HepG2 (cell line): ENCODE data around the gene MFAP4. TPM values are rescaled to one million over a fixed set of nuclear protein-coding genes. Genes with fewer than 3 reads are reported as not detected.

Experiments used
- ATAC-seq: fragments of 200-7000 bp; cut with Tn5 transposase; 3 replicates; pipeline ENCODE4 v1.9.1; 2020; ENCODE audit warnings: mild to moderate bottlenecking, moderate library complexity
- BruUV-seq: library from RNA; stranded (reverse); fragments of 400-500 nt; replicated peaks from 2 replicates; lab custom pipeline; 2021; lab: Mats Ljungman, UMichigan
- CTCF ChIA-PET: fragments of 300-600 bp; formaldehyde crosslinking; extraction: SDS; loops from one replicate; lab custom pipeline; 2021; ENCODE audit warnings: low total read pairs, inconsistent platforms, low intra/inter-chr PET ratio; lab: Yijun Ruan, JAX
- POLR2A ChIA-PET: fragments of 350-600 bp; sonication (Branson Sonifier 250); formaldehyde crosslinking; loops from one replicate; lab custom pipeline; 2020; ENCODE audit warnings: antibody characterized with exemption, inconsistent platforms; lab: Yijun Ruan, JAX
- DNase-seq: peaks from one replicate; pipeline ENCODE4 v3.0.0-alpha.2; 2015; ENCODE audit warnings: low spot score
- FAIRE-seq: peaks from 3 replicates; lab custom pipeline; 2011; peaks lifted over from hg19 to GRCh38; lab: Jason Lieb, UNC
- H2AFZ ChIP-seq: one replicate; pipeline ENCODE4 v1.6.1; 2011; ENCODE audit warnings: low read length, inconsistent platforms
- H3K27ac ChIP-seq: fragments of 300-600 bp; 3 replicates; pipeline ENCODE4 v1.8.0; 2011; ENCODE audit warnings: mixed run types, mild to moderate bottlenecking, mixed read lengths, low read length, inconsistent platforms; ENCODE audit not compliant: insufficient read depth; ENCODE audit errors: extremely low read length
- H3K27me3 ChIP-seq, 2 experiments: fragments of 200-600 bp in 1 of 2; 2 replicates in 1 of 2; 3 replicates in 1 of 2; pipeline versions ENCODE4 v1.6.0 to v1.8.0; 2011; ENCODE audit warnings: low read length in 2 of 2, mild to moderate bottlenecking in 2 of 2, moderate library complexity in 2 of 2, inconsistent platforms in 1 of 2; ENCODE audit not compliant: insufficient read depth in 2 of 2, control insufficient read depth in 1 of 2
- H3K36me3 ChIP-seq, 2 experiments: fragments of 200-600 bp in 1 of 2; replicated peaks in 1 of 2; 2 replicates in 1 of 2; 3 replicates in 1 of 2; pipeline versions ENCODE4 v1.5.1 to v1.8.0; 2011; ENCODE audit warnings: low read length in 2 of 2, inconsistent platforms in 1 of 2; ENCODE audit not compliant: insufficient read depth in 2 of 2, control insufficient read depth in 1 of 2
- H3K4me1 ChIP-seq: 2 replicates; pipeline ENCODE4 v1.5.1; 2012; ENCODE audit warnings: low read length, inconsistent platforms; ENCODE audit not compliant: insufficient read depth
- H3K4me2 ChIP-seq: 2 replicates; pipeline ENCODE4 v1.6.0; 2011; ENCODE audit warnings: low read depth, low read length, inconsistent platforms
- H3K4me3 ChIP-seq, 3 experiments: fragments of 200-600 bp in 1 of 3; sonication (generic), shearing (Covaris generic) in 1 of 3; replicated peaks in 1 of 3; 2 replicates each; pipeline ENCODE4 v1.5.1; 2011 to 2016; ENCODE audit warnings: low read length in 3 of 3, inconsistent platforms in 2 of 3, low read depth in 2 of 3, mild to moderate bottlenecking in 2 of 3, control low read depth in 1 of 3, mixed read lengths in 1 of 3; ENCODE audit not compliant: insufficient read depth in 1 of 3
- H3K79me2 ChIP-seq: one replicate; pipeline ENCODE4 v1.6.1; 2011; ENCODE audit warnings: low read length, inconsistent platforms; ENCODE audit not compliant: insufficient read depth
- H3K9ac ChIP-seq: 2 replicates; pipeline ENCODE4 v1.6.0; 2011; ENCODE audit warnings: mild to moderate bottlenecking, low read depth, low read length, inconsistent platforms; ENCODE audit not compliant: insufficient read depth
- H3K9me3 ChIP-seq: 2 replicates; pipeline ENCODE4 v1.5.1; 2012; ENCODE audit warnings: mild to moderate bottlenecking, low read length
- H4K20me1 ChIP-seq: 2 replicates; pipeline ENCODE4 v1.6.0; 2011; ENCODE audit warnings: inconsistent platforms, mild to moderate bottlenecking, low read length, moderate library complexity; ENCODE audit not compliant: insufficient read depth
- EP300 ChIP-seq, 3 experiments: sonication (generic) in 1 of 3; formaldehyde crosslinking in 1 of 3; IDR thresholded peaks; 2 replicates each; pipeline versions ENCODE4 v1.5.1 to v1.6.1; 2011 to 2020; ENCODE audit warnings: low read depth in 2 of 3, low read length in 2 of 3, borderline replicate concordance in 1 of 3, improper control_type of control experiment in 1 of 3, mild to moderate bottlenecking in 1 of 3, missing genetic modification reagents in 1 of 3, moderate library complexity in 1 of 3
- KLF9 ChIP-seq: IDR thresholded peaks from 2 replicates; pipeline ENCODE4 v1.6.1; 2016; ENCODE audit warnings: low read depth
- MATR3 ChIP-seq: sonication (generic); formaldehyde crosslinking; IDR thresholded peaks from 2 replicates; pipeline ENCODE4 v1.4.0; 2020; ENCODE audit warnings: missing genetic modification reagents
- PRPF4 ChIP-seq: fragments of 200-400 bp; formaldehyde crosslinking; IDR thresholded peaks from 2 replicates; pipeline ENCODE4 v1.6.1; 2016; ENCODE audit warnings: low read length, low read depth; ENCODE audit not compliant: poor library complexity, severe bottlenecking
- SOX5 ChIP-seq: IDR thresholded peaks from 2 replicates; pipeline ENCODE4 v1.6.1; 2016; ENCODE audit warnings: borderline replicate concordance
- ZC3H13 ChIP-seq: sonication (generic); formaldehyde crosslinking; IDR thresholded peaks from 2 replicates; pipeline ENCODE4 v1.8.1; 2023; ENCODE audit warnings: mild to moderate bottlenecking, missing genetic modification reagents, moderate library complexity
- ZNF333 ChIP-seq: sonication (generic); formaldehyde crosslinking; IDR thresholded peaks from 2 replicates; pipeline ENCODE4 v1.4.0; 2020; ENCODE audit warnings: mild to moderate bottlenecking, missing genetic modification reagents, borderline replicate concordance
- ZNF839 ChIP-seq: sonication (generic); formaldehyde crosslinking; IDR thresholded peaks from 2 replicates; pipeline ENCODE4 v1.4.0; 2020; ENCODE audit warnings: missing genetic modification reagents, mild to moderate bottlenecking, borderline replicate concordance
- WGBS: methylation state at CpG from one replicate; pipeline ENCODE4 v1.1.6; 2017; ENCODE audit warnings: low lambda C conversion rate; 5-methylcytosine and 5-hydroxymethylcytosine counted together
- in situ Hi-C: cut with HindIII; loops from 2 replicates; pipeline ENCODE4 v1.10.0; 2017; ENCODE audit warnings: low pct_unique_long_range_greater_than_20kb; ENCODE audit not compliant: extremely low pct_ligation_motif_present
- intact Hi-C: fragments of 100-400 bp; cut with micrococcal nuclease; formaldehyde crosslinking; loops from one replicate; pipeline ENCODE4 v1.10.0; 2022; ENCODE audit not compliant: unreplicated experiment
- polyA plus RNA-seq, 8 experiments: library from polyadenylated mRNA; depleted of rRNA in 3 of 8; stranded (reverse) in 7 of 8; unstranded in 1 of 8; fragments of >200 nt; fragmentation: Illumina TruSeq in 4 of 8; extraction: Trizol in 4 of 8; gene quantifications; 2 replicates each; pipeline versions ENCODE4 v1.2.1 to v1.2.3, GENCODE V29; 2011 to 2016; ENCODE audit warnings: low read depth in 4 of 8, missing spikeins in 1 of 8, mixed read lengths in 1 of 8; ENCODE audit not compliant: insufficient read depth in 1 of 8
- total RNA-seq, 5 experiments: library from RNA; depleted of rRNA; stranded (reverse); fragments of >200 nt; fragmentation: Illumina TruSeq; extraction: Trizol; gene quantifications; 2 replicates each; pipeline ENCODE4 v1.2.3, GENCODE V29; 2016; ENCODE audit warnings: low read depth in 1 of 5
- TF ChIP-seq, protein P1 (sequence below): sonication (generic); formaldehyde crosslinking; IDR thresholded peaks from 2 replicates; pipeline ENCODE4 v1.4.0; 2020; ENCODE audit warnings: mild to moderate bottlenecking, missing genetic modification reagents
- TF ChIP-seq, protein P2 (sequence below): sonication (generic); formaldehyde crosslinking; IDR thresholded peaks from 2 replicates; pipeline ENCODE4 v1.5.0; 2020; ENCODE audit warnings: missing genetic modification reagents
- TF ChIP-seq, protein P3 (sequence below): sonication (generic); formaldehyde crosslinking; IDR thresholded peaks from 2 replicates; pipeline ENCODE4 v1.9.0; 2021; ENCODE audit warnings: missing genetic modification reagents, borderline replicate concordance

MFAP4 gene
- total and polyA plus RNA-seq, 2 of the 13 experiments (the other 11 are each of a cell fraction or from before 2014, with no cell fraction given) = 0.08 TPM; not detected in 1

DNA sequence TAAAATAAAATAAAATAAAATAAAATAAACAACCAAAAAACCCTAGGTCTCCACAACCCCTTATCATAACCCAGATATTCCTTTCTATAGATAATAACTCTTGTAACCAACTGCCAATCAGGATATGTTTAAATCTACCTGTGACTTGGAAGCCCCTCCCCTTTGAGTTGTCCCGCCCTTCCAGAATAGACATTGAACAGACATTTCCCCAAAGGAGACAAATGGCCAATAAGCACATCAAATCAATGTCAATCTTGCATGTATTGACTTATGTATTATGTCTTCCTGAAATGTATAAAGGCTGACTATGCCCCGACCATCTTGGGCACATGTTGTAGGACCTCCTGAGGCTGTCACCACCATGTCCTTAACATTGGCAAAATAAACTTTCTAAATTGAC lies 10.2 kb downstream of the MFAP4 start (continued):
- TF ChIP-seq, protein P1, sequence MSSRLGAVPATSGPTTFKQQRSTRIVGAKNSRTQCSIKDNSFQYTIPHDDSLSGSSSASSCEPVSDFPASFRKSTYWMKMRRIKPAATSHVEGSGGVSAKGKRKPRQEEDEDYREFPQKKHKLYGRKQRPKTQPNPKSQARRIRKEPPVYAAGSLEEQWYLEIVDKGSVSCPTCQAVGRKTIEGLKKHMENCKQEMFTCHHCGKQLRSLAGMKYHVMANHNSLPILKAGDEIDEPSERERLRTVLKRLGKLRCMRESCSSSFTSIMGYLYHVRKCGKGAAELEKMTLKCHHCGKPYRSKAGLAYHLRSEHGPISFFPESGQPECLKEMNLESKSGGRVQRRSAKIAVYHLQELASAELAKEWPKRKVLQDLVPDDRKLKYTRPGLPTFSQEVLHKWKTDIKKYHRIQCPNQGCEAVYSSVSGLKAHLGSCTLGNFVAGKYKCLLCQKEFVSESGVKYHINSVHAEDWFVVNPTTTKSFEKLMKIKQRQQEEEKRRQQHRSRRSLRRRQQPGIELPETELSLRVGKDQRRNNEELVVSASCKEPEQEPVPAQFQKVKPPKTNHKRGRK (CRISPR knock-in tag) = no peak
- TF ChIP-seq, protein P2, sequence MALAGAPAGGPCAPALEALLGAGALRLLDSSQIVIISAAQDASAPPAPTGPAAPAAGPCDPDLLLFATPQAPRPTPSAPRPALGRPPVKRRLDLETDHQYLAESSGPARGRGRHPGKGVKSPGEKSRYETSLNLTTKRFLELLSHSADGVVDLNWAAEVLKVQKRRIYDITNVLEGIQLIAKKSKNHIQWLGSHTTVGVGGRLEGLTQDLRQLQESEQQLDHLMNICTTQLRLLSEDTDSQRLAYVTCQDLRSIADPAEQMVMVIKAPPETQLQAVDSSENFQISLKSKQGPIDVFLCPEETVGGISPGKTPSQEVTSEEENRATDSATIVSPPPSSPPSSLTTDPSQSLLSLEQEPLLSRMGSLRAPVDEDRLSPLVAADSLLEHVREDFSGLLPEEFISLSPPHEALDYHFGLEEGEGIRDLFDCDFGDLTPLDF (CRISPR knock-in tag) = no peak
- no peak for TF ChIP-seq ZNF333 (CRISPR knock-in tag)
- TF ChIP-seq, all 625 proteins: peak for 0

DNA sequence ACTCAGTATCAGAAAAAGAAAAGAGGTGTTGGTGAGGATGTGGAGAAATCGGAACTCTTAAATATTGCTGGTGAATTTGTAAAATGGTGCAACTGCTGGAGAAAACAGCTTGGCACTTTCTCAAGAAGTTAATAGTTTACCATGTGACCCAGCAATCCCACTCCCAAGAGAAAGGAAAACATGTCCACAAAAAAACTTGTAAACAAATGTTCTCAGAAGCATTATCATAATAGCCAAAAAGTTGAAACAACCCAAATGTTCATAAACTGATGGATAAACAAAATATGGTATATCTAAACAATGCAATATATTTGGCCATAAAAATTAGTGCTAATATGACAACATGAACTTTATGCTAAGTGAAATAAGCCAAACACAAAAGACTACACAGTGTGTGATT lies 11.3 kb downstream of the MFAP4 start:
- ATAC-seq (no peak), FAIRE-seq (no peak), DNase-seq (no peak)
- H3K4me3 ChIP-seq = no peak overlapping the region
- no peak overlapping the region for H3K4me2 ChIP-seq
- TF ChIP-seq ZNF839 (CRISPR knock-in tag) = no peak
- TF ChIP-seq ZC3H13 (CRISPR knock-in tag) = no peak
- TF ChIP-seq PRPF4 = no peak
- TF ChIP-seq, protein P3, sequence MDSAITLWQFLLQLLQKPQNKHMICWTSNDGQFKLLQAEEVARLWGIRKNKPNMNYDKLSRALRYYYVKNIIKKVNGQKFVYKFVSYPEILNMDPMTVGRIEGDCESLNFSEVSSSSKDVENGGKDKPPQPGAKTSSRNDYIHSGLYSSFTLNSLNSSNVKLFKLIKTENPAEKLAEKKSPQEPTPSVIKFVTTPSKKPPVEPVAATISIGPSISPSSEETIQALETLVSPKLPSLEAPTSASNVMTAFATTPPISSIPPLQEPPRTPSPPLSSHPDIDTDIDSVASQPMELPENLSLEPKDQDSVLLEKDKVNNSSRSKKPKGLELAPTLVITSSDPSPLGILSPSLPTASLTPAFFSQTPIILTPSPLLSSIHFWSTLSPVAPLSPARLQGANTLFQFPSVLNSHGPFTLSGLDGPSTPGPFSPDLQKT = no peak
- no peak for TF ChIP-seq KLF9 (CRISPR knock-in tag)
- no peak for TF ChIP-seq EP300 (IDR thresholded peaks at IDR 0.05; ENCODE audit: low read depth in 2 of 2, low read length in 2 of 2)
- TF ChIP-seq EP300 (CRISPR knock-in tag; IDR thresholded peaks at IDR 0.05; ENCODE audit: borderline replicate concordance) = no peak
- no peak for TF ChIP-seq MATR3 (CRISPR knock-in tag)
- no peak for TF ChIP-seq SOX5
- CTCF ChIA-PET = no interaction called here
- no peak overlapping the region for H2AFZ ChIP-seq
- intact Hi-C loops = no loop called here
- no TSS peak for BruUV-seq
- POLR2A ChIA-PET = no interaction called here
- H3K9ac ChIP-seq = no peak overlapping the region
- H3K27me3 ChIP-seq = peaks cover 0 to 2% of the 10 kb centered on the region in 2 experiments; a peak in 1 of 5 replicates
- peaks cover 4 to 15% of the 10 kb centered on the region in 2 experiments for H3K36me3 ChIP-seq
- in situ Hi-C loops = no loop called here
- no peaks in the 10 kb centered on the region for H4K20me1 ChIP-seq
- no peaks in the 10 kb centered on the region for H3K9me3 ChIP-seq
- WGBS = 100% methylated on average over 1 of the region's 1 CpG
- peaks cover 12% of the 10 kb centered on the region for H3K79me2 ChIP-seq
- no peak overlapping the region for H3K27ac ChIP-seq
- H3K4me1 ChIP-seq = peaks cover 30% of the 10 kb centered on the region
